ENCODE measurements around the gene ANAPC2.

The ANAPC2 gene

DNA sequence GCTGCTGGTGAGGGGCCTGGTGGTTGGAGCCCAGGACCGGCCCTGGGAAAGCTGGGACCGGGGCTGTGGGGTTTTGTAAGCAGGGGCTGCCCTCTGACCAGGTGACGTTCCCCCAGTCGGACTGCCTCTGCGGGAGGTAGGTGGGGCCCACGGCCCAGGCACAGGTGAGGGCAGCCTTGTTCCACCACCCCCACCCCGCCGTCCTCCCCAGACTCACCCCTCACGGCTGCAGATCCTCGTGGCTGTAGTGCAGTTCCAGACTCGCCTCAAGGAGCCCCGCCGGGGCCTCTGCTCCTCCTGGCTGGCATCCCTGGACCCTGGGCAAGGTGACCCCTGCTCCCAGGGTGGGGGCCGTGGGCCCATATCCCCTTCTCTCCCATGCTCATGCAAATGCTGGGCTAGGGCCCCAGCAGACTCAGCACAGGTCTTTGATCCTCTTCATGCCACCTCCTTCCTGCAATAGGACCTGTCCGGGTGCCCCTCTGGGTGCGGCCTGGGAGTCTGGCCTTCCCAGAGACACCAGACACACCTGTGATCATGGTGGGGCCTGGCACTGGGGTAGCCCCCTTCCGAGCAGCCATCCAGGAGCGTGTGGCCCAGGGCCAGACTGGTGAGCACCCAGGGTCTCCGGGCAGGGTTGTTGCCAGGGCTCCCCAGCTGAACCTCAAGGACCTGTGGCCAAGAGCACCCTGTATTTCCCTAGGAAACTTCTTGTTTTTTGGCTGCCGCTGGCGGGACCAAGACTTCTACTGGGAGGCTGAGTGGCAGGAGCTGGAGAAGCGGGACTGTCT lies 27.0 kb upstream of the ANAPC2 start:
- DNase-seq (ENCODE audit: low read depth) = no peak

DNA sequence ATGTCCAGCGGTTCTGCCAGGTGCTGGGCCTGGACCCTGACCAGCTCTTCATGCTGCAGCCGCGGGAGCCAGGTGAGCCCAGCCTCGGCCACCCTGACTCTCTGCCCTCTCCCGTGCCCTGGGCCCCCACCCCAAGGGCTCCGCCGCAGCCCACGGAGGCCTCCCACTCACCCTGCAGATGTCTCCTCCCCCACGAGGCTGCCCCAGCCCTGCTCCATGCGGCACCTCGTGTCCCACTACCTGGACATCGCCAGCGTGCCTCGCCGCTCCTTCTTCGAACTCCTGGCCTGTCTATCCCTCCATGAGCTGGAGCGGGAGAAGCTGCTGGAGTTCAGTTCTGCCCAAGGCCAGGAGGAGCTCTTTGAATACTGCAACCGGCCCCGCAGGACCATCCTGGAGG lies 26.3 kb upstream of the ANAPC2 start:
- no peak for DNase-seq (ENCODE audit: low read depth)

DNA sequence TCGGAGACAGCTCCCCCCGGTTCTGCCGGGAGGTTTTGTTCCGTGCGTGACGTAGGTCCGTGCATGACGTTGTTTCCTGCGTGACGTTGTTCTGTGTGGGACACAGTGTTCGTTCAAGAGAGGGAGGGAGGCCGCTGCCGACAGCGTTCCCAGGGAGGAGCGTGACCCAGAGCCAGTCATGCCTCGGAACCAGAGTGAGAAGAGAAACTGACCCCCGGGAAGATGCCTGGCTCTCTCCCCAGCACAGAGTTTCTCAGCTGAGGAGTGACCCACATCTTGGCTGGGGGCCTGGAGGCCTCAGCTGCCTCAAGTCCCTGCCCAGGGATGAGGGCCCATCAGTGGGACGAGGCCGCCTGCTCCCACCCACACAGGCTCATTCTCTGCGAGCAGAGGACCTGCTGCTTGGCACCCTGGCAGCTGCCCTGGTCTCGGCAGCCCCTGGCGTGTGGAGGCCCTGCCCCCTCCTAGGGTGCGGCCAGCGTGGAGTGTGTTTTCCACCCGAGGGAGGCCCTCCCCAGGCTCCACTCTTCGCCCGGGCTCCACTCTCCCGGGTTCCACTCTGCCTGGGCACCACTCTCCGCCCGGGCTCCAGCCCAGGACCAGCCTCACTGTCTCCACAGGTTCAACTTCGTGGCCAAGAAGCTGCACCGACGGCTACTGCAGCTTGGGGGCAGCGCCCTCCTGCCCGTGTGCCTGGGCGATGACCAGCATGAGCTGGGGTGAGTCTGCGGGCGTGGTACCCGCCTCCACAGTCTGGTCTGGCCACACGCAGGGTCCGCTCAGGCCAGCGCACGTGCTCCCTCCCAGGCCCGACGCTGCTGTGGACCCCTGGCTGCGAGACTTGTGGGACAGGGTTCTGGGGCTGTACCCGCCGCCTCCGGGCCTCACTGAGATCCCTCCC lies 25.1 kb upstream of the ANAPC2 start:
- DNase-seq (ENCODE audit: low read depth) = no peak

DNA sequence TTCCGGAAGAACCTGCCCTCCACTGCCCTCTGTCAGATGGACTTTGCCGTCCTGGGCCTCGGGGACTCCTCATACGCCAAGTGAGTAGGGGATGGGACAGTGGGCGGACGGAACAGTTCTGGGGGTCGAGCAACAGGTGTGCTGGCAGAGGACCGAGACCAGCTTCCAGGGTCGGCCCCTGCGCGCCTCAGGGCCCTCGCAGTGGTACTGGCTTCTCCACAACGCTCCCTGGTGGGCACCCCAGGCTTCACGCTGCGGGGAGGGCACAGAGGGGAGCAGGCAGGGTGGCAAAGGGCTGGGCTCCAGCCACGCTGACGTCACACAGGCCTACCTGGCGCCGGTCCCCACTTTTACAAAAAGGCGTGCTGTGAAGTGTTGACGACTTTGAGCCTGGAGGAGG lies 24.2 kb upstream of the ANAPC2 start:
- no peak for DNase-seq (ENCODE audit: low read depth)

DNA sequence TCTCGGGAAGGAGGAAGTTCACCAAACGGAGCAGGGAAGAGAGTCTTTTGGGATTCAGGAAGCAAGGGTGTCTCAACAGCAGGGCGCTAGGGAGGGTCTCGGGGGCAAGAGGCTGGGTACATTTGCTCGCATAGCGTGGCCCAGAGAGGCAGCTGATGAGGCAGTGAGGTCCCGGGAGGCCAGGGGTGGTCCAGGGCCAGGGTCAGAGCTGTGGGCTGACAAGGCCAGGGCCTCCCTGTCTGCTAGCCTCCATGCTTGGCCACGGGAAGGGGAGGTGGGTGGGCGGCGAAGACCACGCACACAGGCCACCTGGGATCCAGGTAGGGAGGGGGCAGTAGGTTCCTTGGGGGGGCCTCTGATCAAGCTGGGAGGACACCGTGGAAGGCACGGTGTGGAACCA lies 23.2 kb upstream of the ANAPC2 start:
- no peak for DNase-seq (ENCODE audit: low read depth)

DNA sequence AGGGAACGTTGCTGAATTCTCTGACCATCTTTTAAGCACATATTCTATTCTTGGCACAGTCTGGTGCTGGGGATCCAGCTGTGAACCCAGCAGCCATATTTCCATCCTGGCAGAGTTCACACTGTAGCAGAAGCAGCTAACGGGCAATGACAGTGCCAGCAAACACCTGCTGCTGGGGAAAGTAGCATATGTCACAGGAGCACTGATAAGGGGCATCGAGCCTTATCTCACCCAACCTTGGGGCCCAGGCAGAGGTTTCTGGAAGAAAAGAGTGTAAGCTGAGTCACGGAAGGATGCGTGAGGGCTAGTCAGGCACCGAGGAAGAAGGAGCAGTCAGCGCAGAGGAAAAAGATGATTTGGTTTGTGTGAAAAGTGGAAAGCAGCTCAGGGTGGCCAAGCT lies 18.2 kb upstream of the ANAPC2 start:
- DNase-seq (ENCODE audit: low read depth) = no peak

DNA sequence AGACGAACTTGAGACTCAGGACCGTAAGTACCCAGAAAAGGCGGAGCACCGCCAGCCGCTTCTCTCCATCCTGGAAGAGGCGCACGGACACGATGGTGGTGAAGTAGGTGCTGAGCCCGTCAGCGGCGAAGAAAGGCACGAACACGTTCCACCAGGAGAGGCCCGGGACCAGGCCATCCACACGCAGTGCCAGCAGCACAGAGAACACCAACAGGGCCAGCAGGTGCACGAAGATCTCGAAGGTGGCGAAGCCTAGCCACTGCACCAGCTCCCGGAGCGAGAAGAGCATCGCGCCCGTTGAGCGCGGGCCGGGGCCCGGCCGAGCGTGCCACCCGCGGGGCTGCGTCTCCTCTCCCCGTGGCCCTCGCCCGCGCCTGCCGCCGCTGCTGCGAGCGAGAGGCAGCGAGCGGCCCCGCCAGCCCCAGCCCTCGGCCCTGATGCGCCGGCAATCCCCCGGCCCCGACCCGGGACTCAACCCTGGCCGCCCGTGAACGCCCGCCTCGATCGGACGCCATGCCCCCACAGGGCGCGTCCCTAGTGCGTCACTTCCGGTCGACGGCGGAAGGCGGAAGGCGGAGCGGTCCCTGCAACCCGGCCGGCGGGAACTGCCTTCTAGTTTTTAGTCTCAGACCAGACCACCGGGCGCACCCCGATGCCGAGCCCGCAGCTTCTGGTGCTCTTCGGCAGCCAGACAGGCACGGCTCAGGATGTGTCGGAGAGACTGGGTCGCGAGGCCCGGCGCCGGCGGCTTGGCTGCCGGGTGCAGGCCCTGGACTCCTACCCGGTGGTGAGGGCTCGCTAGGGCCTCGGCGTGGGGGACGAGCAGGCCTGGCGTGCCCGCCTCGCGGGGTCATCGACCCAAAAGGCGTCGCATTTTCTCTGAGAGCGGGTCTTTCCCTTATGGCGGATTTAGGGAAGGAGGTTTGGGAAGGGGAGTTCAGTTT lies 17.0 kb upstream of the ANAPC2 start, which contains the start of the genes NDOR1 and TMEM203:
TSS of gene NDOR1 (plus strand) at position 575 of the 944 bp plus-strand sequence. CDS start at position 653, 78 bp downstream.
TSS of gene TMEM203 (minus strand) at position 523 of the 944 bp plus-strand sequence. CDS start at position 289, 234 bp downstream.
- DNase-seq (ENCODE audit: low read depth) = peak; percentile 93

DNA sequence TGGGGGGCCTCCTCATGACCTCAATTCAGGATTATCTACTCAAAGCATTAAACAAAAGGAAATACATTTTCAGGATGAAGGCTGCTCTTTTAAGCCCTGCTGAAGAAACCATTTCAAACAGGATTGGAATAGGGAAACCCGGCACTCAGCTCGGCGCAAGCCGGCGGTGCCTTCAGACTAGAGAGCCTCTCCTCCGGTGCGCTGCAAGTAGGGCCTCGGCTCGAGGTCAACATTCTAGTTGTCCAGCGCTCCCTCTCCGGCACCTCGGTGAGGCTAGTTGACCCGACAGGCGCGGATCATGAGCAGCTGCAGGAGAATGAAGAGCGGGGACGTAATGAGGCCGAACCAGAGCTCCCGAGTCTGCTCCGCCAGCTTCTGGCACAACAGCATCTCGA lies 16.4 kb upstream of the ANAPC2 start:
- no peak for DNase-seq (ENCODE audit: low read depth)

DNA sequence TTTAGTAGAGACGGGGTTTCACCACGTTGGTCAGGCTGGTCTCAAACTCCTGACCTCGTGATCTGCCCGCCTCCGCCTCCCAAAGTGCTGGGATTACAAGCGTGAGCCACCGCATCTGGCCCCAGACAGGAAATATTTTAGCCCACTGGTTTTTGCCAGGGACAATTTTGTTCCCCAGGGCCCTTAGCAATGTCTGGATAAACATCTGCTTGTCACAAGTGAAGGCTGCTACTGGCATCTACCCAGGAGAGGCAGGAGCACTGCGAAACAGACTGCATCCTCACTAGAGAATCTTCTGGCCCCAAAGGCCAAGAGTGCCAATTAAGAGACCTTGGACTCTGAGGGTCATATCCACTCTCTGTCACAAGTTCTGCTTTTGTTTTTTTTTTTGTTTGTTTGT lies 14.6 kb upstream of the ANAPC2 start:
- no peak for DNase-seq (ENCODE audit: low read depth)

DNA sequence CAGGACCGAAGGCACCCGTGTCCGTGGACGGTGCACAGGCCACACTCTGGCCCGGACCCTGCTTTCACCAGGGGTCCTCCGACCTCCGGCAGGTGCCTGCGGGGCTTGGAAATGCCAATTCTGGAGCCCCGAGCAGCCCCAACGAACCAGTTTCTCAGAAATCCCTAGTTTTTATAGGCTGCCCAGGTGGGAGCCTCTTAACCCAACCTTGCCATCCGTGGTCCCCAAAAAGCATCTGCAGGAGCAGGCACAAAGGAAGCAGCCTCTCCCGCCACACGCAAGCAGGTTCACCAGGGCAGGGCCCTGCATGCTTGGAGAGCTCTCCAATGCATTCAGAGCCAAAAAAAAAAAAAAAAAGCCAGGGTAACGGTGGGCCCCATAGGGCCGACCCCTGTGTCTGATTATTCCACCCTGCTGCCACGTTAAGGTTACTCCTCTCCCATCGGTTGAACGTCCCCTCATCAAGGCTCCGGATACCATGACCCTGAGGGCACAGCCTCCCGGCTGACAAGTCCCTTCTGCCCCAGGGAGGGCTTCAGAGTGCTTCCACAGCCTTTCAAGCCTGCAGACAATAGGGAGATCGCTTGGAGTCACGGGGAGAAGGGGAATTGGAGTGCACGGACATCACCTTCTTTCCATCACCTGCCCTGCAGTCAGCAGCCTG lies 13.0 kb upstream of the ANAPC2 start:
- DNase-seq (ENCODE audit: low read depth) = no peak

DNA sequence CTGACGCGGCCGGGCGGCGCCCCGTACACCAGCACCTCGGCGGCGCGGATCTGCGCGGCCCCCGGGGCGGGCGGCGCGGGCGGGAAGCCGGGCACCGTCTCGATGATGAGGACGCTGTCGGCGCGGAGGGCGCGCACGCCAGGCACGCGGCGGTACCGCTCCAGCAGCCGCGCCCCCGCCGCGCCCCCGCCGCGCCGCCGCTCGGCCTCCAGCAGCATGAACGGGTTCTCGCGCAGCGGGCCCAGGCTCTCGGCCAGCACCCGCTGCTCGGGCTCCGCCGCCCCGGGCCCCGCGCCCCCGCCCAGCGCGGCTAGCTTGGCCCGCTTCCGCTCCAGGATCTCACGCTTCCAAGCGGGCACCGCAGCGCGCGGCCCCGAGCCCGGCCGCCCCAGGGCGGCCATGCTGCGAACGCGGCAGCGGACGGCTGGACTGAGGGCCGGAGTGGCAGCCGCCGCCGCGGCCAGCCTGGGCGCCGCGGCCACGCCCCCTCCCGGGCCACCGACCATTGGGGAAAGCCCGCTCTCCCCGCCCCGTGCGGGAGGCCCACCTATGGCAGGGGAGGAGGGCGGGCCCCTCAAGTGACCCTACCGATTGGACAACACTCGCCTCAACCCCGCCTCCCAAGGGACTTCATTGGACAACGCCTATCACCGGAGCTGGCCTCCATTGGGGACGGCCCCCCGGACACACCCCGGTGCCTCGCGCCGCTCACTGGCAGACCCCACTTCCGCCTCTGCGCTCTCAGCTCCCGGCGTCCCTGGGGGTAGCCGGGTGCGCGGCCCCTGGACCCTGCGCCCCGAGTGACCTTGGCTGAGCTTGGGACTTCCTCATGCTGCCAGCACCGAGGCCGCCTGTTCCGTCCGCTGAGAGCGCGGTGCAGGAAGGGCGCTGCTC lies 12.2 kb upstream of the ANAPC2 start, which contains the start of gene TPRN:
TSS of gene TPRN (minus strand) at position 431 of the 894 bp plus-strand sequence. CDS start at position 401, 30 bp downstream.
- DNase-seq (ENCODE audit: low read depth) = peak; percentile 97

DNA sequence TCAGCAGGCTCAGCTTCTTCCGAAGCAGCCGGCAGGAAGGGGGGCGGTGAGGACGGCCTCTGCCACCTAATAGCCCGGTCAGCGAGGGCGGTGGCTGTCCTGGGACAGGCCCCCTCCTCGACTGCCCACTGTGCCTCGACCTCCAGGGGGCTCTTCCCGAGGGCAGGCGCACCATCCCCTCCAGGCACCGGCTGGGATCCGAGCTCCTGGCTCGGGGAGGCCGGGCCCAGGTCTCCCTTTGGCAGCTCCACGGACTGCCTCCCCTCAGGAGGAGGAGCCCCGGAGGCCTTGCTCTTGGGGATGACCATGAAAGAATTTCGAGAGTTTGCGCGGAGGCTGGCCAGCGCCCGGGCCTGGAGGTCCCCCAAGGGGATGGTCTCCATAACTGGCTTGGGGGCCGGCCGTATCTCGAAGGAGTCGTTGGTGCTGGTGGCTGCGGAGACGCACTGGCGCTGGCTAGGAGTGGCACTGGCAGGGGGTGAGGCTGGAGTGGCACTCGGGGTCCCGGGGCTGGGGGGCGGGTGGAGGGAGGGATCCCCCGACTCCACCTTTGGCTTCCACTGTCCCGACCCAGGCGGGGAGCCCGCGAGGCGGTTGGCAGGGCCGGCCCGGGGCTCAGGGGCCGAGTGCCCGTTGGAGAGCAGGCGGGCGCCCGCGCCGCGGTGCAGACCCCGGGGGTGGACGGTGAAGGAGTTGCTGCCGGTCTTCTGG lies 11.2 kb upstream of the ANAPC2 start:
- DNase-seq (ENCODE audit: low read depth) = no peak

DNA sequence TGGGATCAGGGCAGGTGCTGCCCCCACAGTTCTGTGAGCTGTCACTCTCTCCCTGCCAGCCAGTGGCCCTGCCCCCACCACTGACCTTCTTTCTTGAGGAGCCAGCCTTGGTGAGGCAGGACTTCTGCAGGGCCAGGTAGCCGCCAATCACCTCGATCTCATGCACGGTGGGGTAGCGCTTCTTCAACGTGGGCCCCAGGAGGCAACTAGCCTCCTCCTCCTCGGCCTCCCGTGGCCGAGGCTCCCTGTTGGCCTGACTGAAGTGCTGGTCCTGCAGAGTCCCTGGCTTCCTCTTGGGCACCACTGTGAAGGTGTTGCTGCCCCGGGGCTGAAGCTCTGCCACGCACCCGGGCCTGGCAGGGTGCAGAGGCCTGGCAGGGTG lies 10.5 kb upstream of the ANAPC2 start:
- no peak for DNase-seq (ENCODE audit: low read depth)

DNA sequence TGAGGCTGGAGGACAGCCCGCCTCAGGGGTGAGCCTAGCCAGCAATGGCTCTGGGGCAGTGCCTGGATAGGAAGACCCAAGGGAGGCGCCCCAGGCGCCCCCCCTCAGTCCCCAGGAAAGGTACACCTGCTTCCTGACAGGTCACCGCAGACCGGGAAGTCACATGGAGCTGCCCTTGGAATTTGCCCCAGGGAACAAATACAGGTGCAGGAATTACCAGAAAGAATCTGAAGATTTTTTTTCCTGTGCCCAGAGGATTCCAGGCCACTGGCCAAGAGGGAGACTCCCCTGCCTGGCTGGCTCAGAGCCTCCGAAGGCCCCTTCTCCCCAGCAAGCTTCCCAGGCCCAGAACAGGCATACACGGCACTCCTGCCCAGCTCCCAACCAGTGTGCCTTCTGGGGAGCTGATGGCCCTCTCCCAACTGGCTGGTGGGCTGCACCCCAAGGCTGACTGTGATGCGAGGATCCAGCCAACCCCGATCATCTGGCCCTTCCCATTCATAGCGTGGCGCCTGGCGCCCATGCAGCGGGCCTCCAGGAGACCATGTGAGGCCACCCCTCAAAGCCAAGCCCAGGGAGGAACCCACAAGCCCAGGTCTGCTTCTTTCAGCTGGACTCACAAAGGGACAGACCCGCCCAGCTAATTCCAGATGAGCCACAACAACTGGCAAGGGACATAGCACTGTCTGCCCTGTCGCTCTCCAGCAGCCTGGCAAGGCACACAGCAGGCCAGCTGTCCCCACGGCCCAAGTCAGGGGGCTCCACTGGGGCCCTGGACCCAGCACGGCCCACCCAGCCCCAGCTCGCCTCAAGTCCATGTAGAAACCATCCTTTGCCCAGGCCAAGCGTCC lies 9.9 kb upstream of the ANAPC2 start:
- no peak for DNase-seq (ENCODE audit: low read depth)

DNA sequence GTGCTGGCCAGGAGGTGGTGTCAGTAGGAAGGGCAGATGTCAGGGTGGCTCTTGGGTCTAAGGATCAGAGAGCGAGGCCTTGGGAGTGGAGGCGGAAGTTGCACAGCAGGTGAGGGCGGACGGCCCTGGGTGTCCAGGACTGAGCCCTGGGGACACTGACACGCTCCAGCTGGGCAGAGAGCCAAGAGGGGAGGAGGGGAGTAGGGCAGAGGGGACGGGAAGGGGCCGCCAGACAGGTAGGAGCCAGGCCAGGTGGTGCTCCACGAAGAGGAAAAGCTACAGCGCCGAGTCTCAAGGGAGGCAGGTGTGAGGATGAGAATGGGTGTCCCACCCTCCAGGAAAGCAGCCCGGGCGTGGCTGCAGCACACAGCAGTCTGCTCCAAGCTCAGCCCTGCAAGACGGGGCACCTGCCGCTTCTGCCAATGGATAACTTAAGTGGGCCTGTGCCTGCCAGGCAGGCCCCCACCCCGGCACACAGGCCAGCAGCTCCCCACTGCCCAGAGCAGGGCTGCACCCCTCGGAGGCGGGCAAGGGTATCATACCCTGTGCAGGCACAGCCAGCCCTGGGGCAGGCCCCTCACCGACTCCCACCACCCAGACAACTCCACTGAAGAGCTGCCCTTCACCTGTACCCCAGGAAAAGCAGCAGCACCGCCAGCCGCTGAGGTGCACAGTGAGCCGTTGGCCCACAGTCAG lies 7.3 kb upstream of the ANAPC2 start:
- no peak for DNase-seq (ENCODE audit: low read depth)

DNA sequence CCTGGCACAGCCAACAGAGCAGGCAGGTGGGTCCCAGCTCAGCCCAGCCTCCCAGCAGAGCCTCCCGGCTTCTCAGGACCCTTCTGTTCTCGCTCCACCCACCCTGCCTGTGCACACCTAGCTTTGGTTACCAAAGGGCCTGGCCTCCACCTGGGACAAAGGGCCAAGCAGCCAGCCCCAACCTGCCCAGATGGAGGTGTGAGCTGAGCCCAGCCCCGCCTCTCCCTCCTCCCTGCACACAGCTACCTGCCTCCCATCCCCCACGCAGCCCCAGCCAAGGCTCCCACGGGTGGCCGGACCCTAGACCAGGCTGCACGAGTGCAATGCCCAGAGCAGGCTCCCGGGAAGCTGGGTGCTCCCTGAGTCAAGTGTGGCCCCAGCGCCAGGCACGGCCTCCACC lies 6.5 kb upstream of the ANAPC2 start:
- no peak for DNase-seq (ENCODE audit: low read depth)

DNA sequence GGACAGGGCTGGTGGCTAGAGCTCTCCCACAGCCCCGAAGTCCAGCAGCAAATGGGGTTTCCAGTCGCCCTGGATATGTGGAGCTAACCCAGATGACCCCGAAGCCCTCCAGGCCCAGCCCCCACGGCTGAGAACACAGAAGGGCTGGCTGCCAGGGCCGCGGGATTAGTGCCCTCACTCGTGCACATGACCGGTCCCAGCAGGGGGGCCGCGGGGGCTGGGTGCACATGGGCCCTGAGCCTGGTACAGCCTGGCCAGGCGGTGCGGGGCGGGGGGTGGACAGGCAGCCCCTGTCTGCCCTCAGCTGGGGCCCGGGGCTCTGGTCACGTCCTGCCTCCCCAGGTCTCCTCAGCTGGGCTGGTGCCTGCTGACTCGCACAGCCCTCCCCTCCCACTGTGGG lies 6.0 kb upstream of the ANAPC2 start:
- no peak for DNase-seq (ENCODE audit: low read depth)

DNA sequence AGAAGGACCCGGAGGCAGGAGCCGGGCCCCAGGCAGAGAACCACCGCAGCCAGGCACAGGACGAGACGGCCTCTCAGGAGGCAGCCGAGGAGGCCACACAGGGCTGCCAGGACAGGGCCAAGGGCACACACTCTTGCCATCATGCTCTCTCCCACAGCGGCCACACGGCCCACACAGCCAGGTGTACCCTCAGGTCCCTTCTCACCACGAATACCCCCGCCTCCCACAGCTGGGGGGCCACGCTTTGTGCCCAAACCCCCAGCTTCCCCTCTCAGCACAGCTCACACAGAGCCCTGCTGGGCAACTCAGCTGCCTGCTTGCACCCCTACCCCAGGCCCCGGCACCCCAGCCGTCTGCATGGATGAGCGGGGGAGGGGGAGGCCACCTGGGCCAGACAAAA lies 5.4 kb upstream of the ANAPC2 start:
- no peak for DNase-seq (ENCODE audit: low read depth)
